A549 (cell line): ENCODE measurements around the gene OR2W1.

Experiments used
- CHD4 ChIP-seq: fragments of 200-600 bp; sonication (generic); IDR thresholded peaks from 2 replicates; pipeline ENCODE4 v1.6.1; 2016; ENCODE audit warnings: antibody characterized with exemption, mild to moderate bottlenecking, borderline replicate concordance
- EP300 ChIP-seq, 2 experiments: fragments of >200 bp; sonication (Bioruptor Twin); formaldehyde crosslinking; IDR thresholded peaks; 2 replicates in 1 of 2; 3 replicates in 1 of 2; pipeline ENCODE4 v1.6.1; 2016 to 2017
- POLR2A ChIP-seq: IDR thresholded peaks from 2 replicates; pipeline ENCODE4 v1.6.1; 2012; ENCODE audit warnings: mild to moderate bottlenecking, low read length
- SMC3 ChIP-seq: fragments of >200 bp; sonication (Bioruptor Twin); formaldehyde crosslinking; IDR thresholded peaks from 3 replicates; pipeline ENCODE4 v1.6.1; 2018; ENCODE audit warnings: inconsistent platforms
- TF ChIP-seq, protein P1 (sequence below): fragments of >200 bp; sonication (Bioruptor Twin); formaldehyde crosslinking; IDR thresholded peaks from 3 replicates; pipeline ENCODE4 v1.5.1; 2016
- TF ChIP-seq, protein P2 (sequence below): fragments of 200-600 bp; sonication (generic); IDR thresholded peaks from 2 replicates; pipeline ENCODE4 v1.6.1; 2016; ENCODE audit warnings: antibody characterized with exemption, mild to moderate bottlenecking, moderate library complexity

DNA sequence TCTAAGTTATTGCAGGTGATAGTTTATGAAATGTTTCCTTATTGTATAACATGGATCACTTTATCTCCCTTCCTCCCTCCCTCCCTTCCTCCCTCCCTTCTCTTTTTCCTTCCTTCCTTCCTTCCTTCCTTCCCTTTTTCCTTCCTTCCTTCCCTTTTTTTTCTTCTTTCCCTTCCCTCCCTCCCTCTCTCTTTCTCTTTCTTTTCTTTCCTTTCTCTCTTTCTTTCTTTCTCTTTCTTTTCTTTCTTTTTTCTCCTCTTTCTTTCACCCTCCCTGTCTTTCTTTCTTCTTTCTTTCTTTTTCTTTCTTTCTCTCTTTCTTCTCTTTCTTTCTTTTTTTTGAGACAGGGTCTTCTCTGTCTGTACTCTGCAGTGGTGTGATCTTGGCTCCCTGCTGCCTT is 36.3 kb upstream of the OR2W1 start:
- TF ChIP-seq, protein P1, sequence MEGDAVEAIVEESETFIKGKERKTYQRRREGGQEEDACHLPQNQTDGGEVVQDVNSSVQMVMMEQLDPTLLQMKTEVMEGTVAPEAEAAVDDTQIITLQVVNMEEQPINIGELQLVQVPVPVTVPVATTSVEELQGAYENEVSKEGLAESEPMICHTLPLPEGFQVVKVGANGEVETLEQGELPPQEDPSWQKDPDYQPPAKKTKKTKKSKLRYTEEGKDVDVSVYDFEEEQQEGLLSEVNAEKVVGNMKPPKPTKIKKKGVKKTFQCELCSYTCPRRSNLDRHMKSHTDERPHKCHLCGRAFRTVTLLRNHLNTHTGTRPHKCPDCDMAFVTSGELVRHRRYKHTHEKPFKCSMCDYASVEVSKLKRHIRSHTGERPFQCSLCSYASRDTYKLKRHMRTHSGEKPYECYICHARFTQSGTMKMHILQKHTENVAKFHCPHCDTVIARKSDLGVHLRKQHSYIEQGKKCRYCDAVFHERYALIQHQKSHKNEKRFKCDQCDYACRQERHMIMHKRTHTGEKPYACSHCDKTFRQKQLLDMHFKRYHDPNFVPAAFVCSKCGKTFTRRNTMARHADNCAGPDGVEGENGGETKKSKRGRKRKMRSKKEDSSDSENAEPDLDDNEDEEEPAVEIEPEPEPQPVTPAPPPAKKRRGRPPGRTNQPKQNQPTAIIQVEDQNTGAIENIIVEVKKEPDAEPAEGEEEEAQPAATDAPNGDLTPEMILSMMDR: no peak
- TF ChIP-seq, protein P2, sequence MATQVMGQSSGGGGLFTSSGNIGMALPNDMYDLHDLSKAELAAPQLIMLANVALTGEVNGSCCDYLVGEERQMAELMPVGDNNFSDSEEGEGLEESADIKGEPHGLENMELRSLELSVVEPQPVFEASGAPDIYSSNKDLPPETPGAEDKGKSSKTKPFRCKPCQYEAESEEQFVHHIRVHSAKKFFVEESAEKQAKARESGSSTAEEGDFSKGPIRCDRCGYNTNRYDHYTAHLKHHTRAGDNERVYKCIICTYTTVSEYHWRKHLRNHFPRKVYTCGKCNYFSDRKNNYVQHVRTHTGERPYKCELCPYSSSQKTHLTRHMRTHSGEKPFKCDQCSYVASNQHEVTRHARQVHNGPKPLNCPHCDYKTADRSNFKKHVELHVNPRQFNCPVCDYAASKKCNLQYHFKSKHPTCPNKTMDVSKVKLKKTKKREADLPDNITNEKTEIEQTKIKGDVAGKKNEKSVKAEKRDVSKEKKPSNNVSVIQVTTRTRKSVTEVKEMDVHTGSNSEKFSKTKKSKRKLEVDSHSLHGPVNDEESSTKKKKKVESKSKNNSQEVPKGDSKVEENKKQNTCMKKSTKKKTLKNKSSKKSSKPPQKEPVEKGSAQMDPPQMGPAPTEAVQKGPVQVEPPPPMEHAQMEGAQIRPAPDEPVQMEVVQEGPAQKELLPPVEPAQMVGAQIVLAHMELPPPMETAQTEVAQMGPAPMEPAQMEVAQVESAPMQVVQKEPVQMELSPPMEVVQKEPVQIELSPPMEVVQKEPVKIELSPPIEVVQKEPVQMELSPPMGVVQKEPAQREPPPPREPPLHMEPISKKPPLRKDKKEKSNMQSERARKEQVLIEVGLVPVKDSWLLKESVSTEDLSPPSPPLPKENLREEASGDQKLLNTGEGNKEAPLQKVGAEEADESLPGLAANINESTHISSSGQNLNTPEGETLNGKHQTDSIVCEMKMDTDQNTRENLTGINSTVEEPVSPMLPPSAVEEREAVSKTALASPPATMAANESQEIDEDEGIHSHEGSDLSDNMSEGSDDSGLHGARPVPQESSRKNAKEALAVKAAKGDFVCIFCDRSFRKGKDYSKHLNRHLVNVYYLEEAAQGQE: no peak
- no peak for TF ChIP-seq POLR2A
- no peak for TF ChIP-seq SMC3
- TF ChIP-seq CHD4: no peak
- no peak for TF ChIP-seq EP300 (IDR thresholded peaks at IDR 0.05)
